Endometrial microvascular endothelial cells (primary cell): Measurements from ENCODE around the gene CETP. TPM values are rescaled to one million over a fixed set of nuclear protein-coding genes. Genes with fewer than 3 reads are reported as not detected.

ENCODE experiments used
- in situ Hi-C: cut with HindIII; loops from 2 replicates; pipeline ENCODE4 v1.10.0; 2017; ENCODE audit warnings: low sequenced_read_pairs, low pct_unique_long_range_greater_than_20kb; ENCODE audit errors: inconsistent ontology term
- total RNA-seq: library from RNA; depleted of rRNA; stranded (reverse); fragments of >200 nt; gene quantifications from one replicate; pipeline ENCODE4 v1.2.3, GENCODE V29; 2015; ENCODE audit errors: inconsistent ontology term

CETP gene
- total RNA-seq, 1 donor from 2014 or later = 14.7 TPM

DNA sequence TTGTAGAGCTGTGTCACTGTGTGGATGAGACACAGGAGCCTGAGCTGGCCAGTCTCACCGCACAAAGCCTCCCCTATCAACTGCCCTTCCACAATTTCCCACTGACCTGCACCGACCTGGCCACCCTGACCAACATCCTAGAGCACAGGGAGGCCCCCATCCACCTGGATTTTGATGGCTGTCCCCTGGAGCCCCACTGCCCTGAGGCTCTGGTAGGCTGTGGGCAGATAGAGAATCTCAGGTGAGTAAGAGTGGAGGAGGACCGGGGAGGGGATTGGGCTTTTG lies 65.0 kb downstream of the CETP start:
- in situ Hi-C loops = no loop called here

- in situ Hi-C loops = no loop called here
These were observed 65.3 kb downstream of the CETP start for GRCh38 chr16:57027067-57027466.

DNA sequence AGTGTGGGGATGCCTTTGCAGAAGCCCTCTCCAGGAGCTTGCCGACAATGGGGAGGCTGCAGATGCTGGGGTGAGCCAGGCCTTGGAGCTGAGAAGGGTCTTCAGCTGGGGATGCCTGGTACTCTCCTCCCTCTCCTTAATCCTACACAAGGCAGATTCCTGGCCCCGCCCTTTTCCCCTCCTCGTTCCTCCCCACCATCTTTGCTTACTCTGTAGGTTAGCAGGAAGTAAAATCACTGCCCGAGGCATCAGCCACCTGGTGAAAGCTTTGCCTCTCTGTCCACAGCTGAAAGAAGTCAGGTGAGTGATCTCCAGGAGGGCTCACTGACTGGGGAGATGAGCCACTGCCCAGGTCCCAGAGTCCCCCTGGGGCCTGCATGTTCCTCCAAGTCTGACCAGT lies 66.3 kb downstream of the CETP start:
- in situ Hi-C loops = no loop called here

- in situ Hi-C loops = no loop called here
These were observed 67.7 kb downstream of the CETP start for GRCh38 chr16:57029161-57030160.

DNA sequence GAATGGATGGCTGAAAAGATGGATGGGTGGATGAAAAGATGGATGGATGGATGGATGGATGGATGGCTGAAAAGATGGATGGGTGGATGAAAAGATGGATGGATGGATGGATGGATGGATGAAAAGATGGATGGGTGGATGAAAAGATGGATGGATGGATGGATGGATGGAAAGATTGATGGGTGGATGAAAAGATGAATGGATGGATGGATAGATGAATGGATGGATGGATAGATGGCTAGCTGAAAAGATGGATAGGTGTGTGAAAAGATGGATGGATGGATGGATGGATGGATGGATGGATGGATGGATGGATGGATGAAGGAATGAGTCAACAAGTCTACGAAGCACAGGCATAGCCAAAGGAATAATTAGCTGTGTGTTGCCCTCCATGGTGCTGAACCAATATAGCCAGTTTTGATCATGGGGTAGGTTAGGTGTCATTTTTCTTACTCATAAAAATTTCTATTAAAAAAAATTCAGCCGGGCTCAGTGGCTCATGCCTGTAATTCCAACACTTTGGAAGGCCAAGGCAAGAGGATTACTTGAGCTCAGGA lies 68.7 kb downstream of the CETP start:
- in situ Hi-C loops = no loop called here

GRCh38 chr16:57031156-57031555 lies 69.4 kb downstream of the CETP start:
- in situ Hi-C loops = no loop called here

DNA sequence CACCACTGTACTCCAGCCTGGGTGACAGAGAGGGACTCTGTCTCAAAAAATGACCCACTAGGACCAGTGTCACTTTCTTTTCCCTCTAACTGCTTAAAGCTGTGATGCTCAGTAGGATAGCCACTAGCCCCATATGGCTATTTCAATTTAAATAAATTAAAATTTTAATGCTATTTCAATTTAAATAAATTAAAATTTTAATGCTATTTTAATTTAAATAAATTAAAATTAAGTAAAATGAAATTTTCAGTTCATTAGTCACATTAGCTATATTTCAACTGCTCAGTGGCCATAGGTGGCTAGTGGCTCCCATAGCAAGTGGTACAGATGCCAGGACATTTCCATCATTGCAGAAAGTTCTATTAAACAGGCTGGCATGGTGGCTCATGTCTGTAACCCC lies 70.6 kb downstream of the CETP start:
- in situ Hi-C loops = no loop called here

DNA sequence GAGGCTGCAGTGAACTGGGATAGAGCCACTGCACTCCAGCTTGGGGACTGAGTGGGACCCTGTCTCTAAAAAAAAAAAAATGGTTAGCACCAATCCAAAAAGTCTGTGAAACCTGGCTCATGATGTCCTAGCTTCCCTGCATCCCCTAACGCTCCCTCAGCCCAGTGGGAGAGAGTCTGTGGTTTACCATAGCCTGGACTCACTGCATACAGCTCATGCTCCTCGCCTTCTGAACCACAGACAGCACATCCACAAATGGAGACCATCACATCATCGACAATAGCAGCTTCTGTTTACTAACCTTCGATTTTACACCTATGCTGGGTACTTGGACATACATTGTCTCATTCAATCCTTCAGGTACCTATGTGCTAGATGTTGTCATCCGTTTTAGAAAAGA lies 71.2 kb downstream of the CETP start:
- in situ Hi-C loops = no loop called here

Other genes with a start within 250 kb of the CETP start
- gene NUP93, start 231.8 kb upstream of the CETP start, total RNA-seq = 99.0 TPM
- not detected for gene SLC12A3, start 96.7 kb upstream of the CETP start, total RNA-seq
- gene HERPUD1, start 29.8 kb upstream of the CETP start, total RNA-seq = 78.0 TPM
- gene NLRC5, start 27.6 kb downstream of the CETP start, total RNA-seq = 35.0 TPM
- 87.9 TPM for gene CPNE2, start 130.6 kb downstream of the CETP start, total RNA-seq
- gene PSME3IP1, start 224.1 kb downstream of the CETP start, total RNA-seq = 34.1 TPM
- 37.4 TPM for gene RSPRY1, start 224.4 kb downstream of the CETP start, total RNA-seq